Naive thymus-derived CD4-positive, alpha-beta T cell (primary cell): Measurements from ENCODE around the gene CXorf66. TPM values are rescaled to one million over a fixed set of nuclear protein-coding genes. Genes with fewer than 3 reads are reported as not detected.
"Not testable (repeated sequence)": the region's sequence is repeated elsewhere in the genome, so short reads cannot be mapped to it uniquely, and the experiment has no call there.

ENCODE experiments used
- ATAC-seq: fragments of 150-1000 bp; cut with Tn5 transposase; 2 replicates; pipeline ENCODE4 v1.10.0; 2021; ENCODE audit warnings: mild to moderate bottlenecking, moderate library complexity
- CTCF ChIA-PET: fragments of 350-600 bp; sonication (Branson Sonifier 250); formaldehyde crosslinking; loops from one replicate; lab custom pipeline; 2021; ENCODE audit warnings: antibody characterized with exemption; lab: Charles Lee
- POLR2A ChIA-PET: fragments of 350-600 bp; sonication (Branson Sonifier 250); formaldehyde crosslinking; loops from one replicate; lab custom pipeline; 2021; ENCODE audit warnings: antibody characterized with exemption, inconsistent platforms; lab: Charles Lee
- DNase-seq, 9 donors: peaks; one replicate each; pipeline versions ENCODE4 v3.0.0 to v3.0.0-alpha.2; 2020 to 2022; ENCODE audit warnings: mixed read lengths in 1 of 9
- H3K27ac ChIP-seq: one replicate; pipeline ENCODE4 v1.7.0; 2013; ENCODE audit warnings: mild to moderate bottlenecking, low read depth, low read length, moderate library complexity
- H3K27me3 ChIP-seq, 2 donors: one replicate each; pipeline ENCODE4 v1.7.0; 2013; ENCODE audit warnings: low read length in 2 of 2, mild to moderate bottlenecking in 2 of 2, moderate library complexity in 2 of 2; ENCODE audit not compliant: control insufficient read depth in 2 of 2, insufficient read depth in 2 of 2
- H3K36me3 ChIP-seq, 3 experiments: 1 replicate in 2 of 3; 2 replicates in 1 of 3; pipeline ENCODE4 v1.7.0; 2013; ENCODE audit warnings: low read length in 3 of 3, mild to moderate bottlenecking in 3 of 3, moderate library complexity in 1 of 3; ENCODE audit not compliant: insufficient read depth in 3 of 3, control insufficient read depth in 2 of 3
- H3K4me1 ChIP-seq, 2 donors: one replicate each; pipeline ENCODE4 v1.7.0; 2013; ENCODE audit warnings: low read length in 2 of 2, mild to moderate bottlenecking in 2 of 2, moderate library complexity in 1 of 2; ENCODE audit not compliant: control insufficient read depth in 2 of 2, insufficient read depth in 2 of 2
- H3K4me3 ChIP-seq: 2 replicates; pipeline ENCODE4 v1.7.0; 2013; ENCODE audit warnings: mild to moderate bottlenecking, low read length
- H3K9me3 ChIP-seq, 3 experiments: 1 replicate in 2 of 3; 2 replicates in 1 of 3; pipeline ENCODE4 v1.7.0; 2013; ENCODE audit warnings: low read length in 3 of 3; ENCODE audit not compliant: control insufficient read depth in 2 of 3
- H3K27ac Mint-ChIP-seq, 9 donors: one replicate each; pipeline ENCODE4 v1.8.0; 2020 to 2022; ENCODE audit warnings: mixed read lengths in 9 of 9, mild to moderate bottlenecking in 8 of 9, moderate library complexity in 5 of 9, inconsistent platforms in 2 of 9
- H3K27me3 Mint-ChIP-seq, 5 donors: one replicate each; pipeline ENCODE4 v1.8.0; 2021 to 2022; ENCODE audit warnings: mixed read lengths in 5 of 5, mild to moderate bottlenecking in 1 of 5
- H3K36me3 Mint-ChIP-seq, 5 donors: one replicate each; pipeline ENCODE4 v1.8.0; 2020 to 2022; ENCODE audit warnings: mixed read lengths in 5 of 5, mild to moderate bottlenecking in 3 of 5, inconsistent platforms in 1 of 5
- H3K4me1 Mint-ChIP-seq, 7 donors: one replicate each; pipeline ENCODE4 v1.8.0; 2020 to 2022; ENCODE audit warnings: mixed read lengths in 7 of 7, mild to moderate bottlenecking in 3 of 7, inconsistent platforms in 1 of 7
- H3K4me3 Mint-ChIP-seq, 10 donors: one replicate each; pipeline ENCODE4 v1.8.0; 2020 to 2022; ENCODE audit warnings: mild to moderate bottlenecking in 10 of 10, mixed read lengths in 10 of 10, moderate library complexity in 6 of 10, inconsistent platforms in 2 of 10
- H3K9me3 Mint-ChIP-seq, 11 donors: one replicate each; pipeline ENCODE4 v1.8.0; 2020 to 2022; ENCODE audit warnings: mixed read lengths in 11 of 11, mild to moderate bottlenecking in 4 of 11, inconsistent platforms in 1 of 11, moderate library complexity in 1 of 11
- intact Hi-C, 2 donors: fragments of 100-400 bp; cut with micrococcal nuclease; formaldehyde crosslinking; loops; one replicate each; pipeline ENCODE4 v1.15.1; 2023
- polyA plus RNA-seq, 2 donors: library from polyadenylated mRNA; unstranded; fragments of 300-500 nt; fragmentation: Illumina TruSeq; gene quantifications; one replicate each; pipeline ENCODE4 v1.2.3, GENCODE V29; 2021
- total RNA-seq, 6 experiments: library from RNA in 5 of 6; stranded (reverse) in 5 of 6; gene quantifications; 1 replicate in 5 of 6; 2 replicates in 1 of 6; pipeline ENCODE4 v1.2.3 and lab custom pipeline; 2021 to 2026

Gene CXorf66
- total and polyA plus RNA-seq, 7 experiments from 2014 or later: not detected

- Histone ChIP-seq H3K27ac (peak overlapping the region; percentile 97), H3K4me1 (peaks cover 0 to 8% of the 10 kb centered on the region in 2 donors), H3K4me3 (peak overlapping the region; percentile 55), H3K9me3 (no peaks in the 10 kb centered on the region), H3K27me3 (no peaks in the 10 kb centered on the region), H3K36me3 (peaks cover 0 to 4% (median 0%) of the 10 kb centered on the region in 3 experiments)
- Mint-ChIP-seq H3K9me3 (peaks cover 0 to 5% (median 0%) of the 10 kb centered on the region in 11 donors), H3K27me3 (no peaks in the 10 kb centered on the region), H3K4me1 (peaks cover 0 to 47% (median 33%) of the 10 kb centered on the region in 7 donors), H3K4me3 (peak overlapping the region; percentile 73 to 99 (median 82)), H3K27ac (peak overlapping the region in 8 of 9 donors; percentile 5 to 78 (median 66)), H3K36me3 (peaks cover 0 to 3% (median 0%) of the 10 kb centered on the region in 5 donors)
- peak in 7 of 9 donors; percentile 7 to 26 (median 14) for DNase-seq
- intact Hi-C loops: loop anchor here (5.0 to 10.0 kb wide), 3 partner anchors 114 to 376 kb away; no protein-coding TSS in a partner anchor
- no peak for ATAC-seq
- ChIA-PET CTCF (no interaction called here), POLR2A (interaction anchor here (0.6 to 0.9 kb wide), 2 partner anchors 115 to 169 kb away, joined by 3 read pairs; no protein-coding TSS in a partner anchor)
Measured at GRCh38 chrX:139930916-139931645, 34.2 kb downstream of the CXorf66 start.

GRCh38 chrX:139930401-139930800, 34.9 kb downstream of the CXorf66 start:
- H3K27ac Mint-ChIP-seq: peak overlapping the region in 5 of 9 donors; percentile 5 to 78 (median 40)
- H3K4me3 ChIP-seq: no peak overlapping the region
- H3K36me3 Mint-ChIP-seq: peaks cover 0 to 3% (median 0%) of the 10 kb centered on the region in 5 donors

GRCh38 chrX:139929876-139930275, 35.4 kb downstream of the CXorf66 start:
- Histone ChIP-seq H3K27me3 (no peaks in the 10 kb centered on the region), H3K27ac (no peak overlapping the region), H3K4me1 (peaks cover 0 to 8% of the 10 kb centered on the region in 2 donors), H3K4me3 (no peak overlapping the region), H3K9me3 (no peaks in the 10 kb centered on the region), H3K36me3 (peaks cover 0 to 4% (median 0%) of the 10 kb centered on the region in 3 experiments)
- DNase-seq (no peak), ATAC-seq (no peak)
- Mint-ChIP-seq H3K4me3 (peak overlapping the region in 7 of 10 donors; percentile 3 to 99 (median 82)), H3K27me3 (no peaks in the 10 kb centered on the region), H3K9me3 (peaks cover 0 to 5% (median 0%) of the 10 kb centered on the region in 11 donors), H3K36me3 (peaks cover 0 to 3% (median 0%) of the 10 kb centered on the region in 5 donors), H3K4me1 (peaks cover 0 to 57% (median 43%) of the 10 kb centered on the region in 7 donors), H3K27ac (peak overlapping the region in 1 of 9 donors; percentile 5)
- intact Hi-C loops: loop anchor here (5.0 to 10.0 kb wide), 3 partner anchors 113 to 375 kb away; no protein-coding TSS in a partner anchor
- ChIA-PET CTCF (no interaction called here), POLR2A (no interaction called here)

More at GRCh38 chrX:139930401-139930800, 34.9 kb downstream of the CXorf66 start:
- no peak for DNase-seq
- Histone ChIP-seq H3K27me3 (no peaks in the 10 kb centered on the region), H3K36me3 (peaks cover 0 to 4% (median 0%) of the 10 kb centered on the region in 3 experiments), H3K9me3 (no peaks in the 10 kb centered on the region), H3K4me1 (peaks cover 0 to 8% of the 10 kb centered on the region in 2 donors), H3K27ac (no peak overlapping the region)
- no peak for ATAC-seq
- H3K4me3 Mint-ChIP-seq: peak overlapping the region; percentile 73 to 99 (median 82)
- intact Hi-C loops: loop anchor here (5.0 to 10.0 kb wide), 3 partner anchors 113 to 376 kb away; no protein-coding TSS in a partner anchor
- CTCF ChIA-PET: no interaction called here
- POLR2A ChIA-PET: interaction anchor here (0.6 kb wide), 1 partner anchor 169 kb away, joined by 3 read pairs; no protein-coding TSS in a partner anchor
- peaks cover 0 to 5% (median 0%) of the 10 kb centered on the region in 11 donors for H3K9me3 Mint-ChIP-seq
- peaks cover 0 to 54% (median 40%) of the 10 kb centered on the region in 7 donors for H3K4me1 Mint-ChIP-seq
- H3K27me3 Mint-ChIP-seq: no peaks in the 10 kb centered on the region

GRCh38 chrX:139924696-139925095, 40.6 kb downstream of the CXorf66 start:
- H3K9me3 Mint-ChIP-seq: no peaks in the 10 kb centered on the region
- ChIA-PET POLR2A (no interaction called here), CTCF (no interaction called here)
- DNase-seq (no peak), ATAC-seq (no peak)
- intact Hi-C loops: no loop called here
- H3K27me3 Mint-ChIP-seq: no peaks in the 10 kb centered on the region
- peaks cover 0 to 12% (median 8%) of the 10 kb centered on the region in 5 donors for H3K36me3 Mint-ChIP-seq
- peaks cover 0 to 55% (median 45%) of the 10 kb centered on the region in 7 donors for H3K4me1 Mint-ChIP-seq
- H3K27ac ChIP-seq: no peak overlapping the region
- no peak overlapping the region for H3K4me3 ChIP-seq
- H3K9me3 ChIP-seq: no peaks in the 10 kb centered on the region
- H3K27ac Mint-ChIP-seq: no peak overlapping the region
- H3K36me3 ChIP-seq: no peaks in the 10 kb centered on the region
- peak overlapping the region in 2 of 10 donors; percentile 11 to 32 for H3K4me3 Mint-ChIP-seq
- no peaks in the 10 kb centered on the region for H3K27me3 ChIP-seq
- peaks cover 0 to under 1% of the 10 kb centered on the region in 2 donors for H3K4me1 ChIP-seq

GRCh38 chrX:139924069-139924695, 41.1 kb downstream of the CXorf66 start:
- ATAC-seq (no peak), DNase-seq (no peak)
- H3K27ac Mint-ChIP-seq: no peak overlapping the region
- H3K9me3 ChIP-seq: no peaks in the 10 kb centered on the region
- peak overlapping the region in 1 of 10 donors; percentile 11 for H3K4me3 Mint-ChIP-seq
- H3K36me3 ChIP-seq: no peaks in the 10 kb centered on the region
- no peaks in the 10 kb centered on the region for H3K27me3 ChIP-seq
- ChIA-PET POLR2A (no interaction called here), CTCF (no interaction called here)
- no peak overlapping the region for H3K4me3 ChIP-seq
- H3K36me3 Mint-ChIP-seq: peaks cover 0 to 12% (median 8%) of the 10 kb centered on the region in 5 donors
- no peaks in the 10 kb centered on the region for H3K4me1 ChIP-seq
- H3K9me3 Mint-ChIP-seq: no peaks in the 10 kb centered on the region
- peaks cover 0 to 50% (median 43%) of the 10 kb centered on the region in 7 donors for H3K4me1 Mint-ChIP-seq
- no peak overlapping the region for H3K27ac ChIP-seq
- intact Hi-C loops: no loop called here
- H3K27me3 Mint-ChIP-seq: no peaks in the 10 kb centered on the region

- H3K9me3 Mint-ChIP-seq, ATAC-seq, H3K4me3 Mint-ChIP-seq, H3K27me3 ChIP-seq, H3K27ac Mint-ChIP-seq, H3K9me3 ChIP-seq, H3K4me3 ChIP-seq, CTCF ChIA-PET, H3K27me3 Mint-ChIP-seq, intact Hi-C loops, POLR2A ChIA-PET, H3K27ac ChIP-seq, DNase-seq, H3K4me1 ChIP-seq, H3K36me3 ChIP-seq: not testable (repeated sequence)
- Mint-ChIP-seq H3K4me1 (peaks cover 0 to 54% (median 30%) of the 10 kb centered on the region in 7 donors), H3K36me3 (peaks cover 0 to 15% (median 7%) of the 10 kb centered on the region in 5 donors)
Measured at GRCh38 chrX:139921142-139921541, 44.2 kb downstream of the CXorf66 start.
